GM12878 (cell line): Measurements from ENCODE around the gene TMCO5A. TPM values are rescaled to one million over a fixed set of nuclear protein-coding genes. Genes with fewer than 3 reads are reported as not detected.

Source experiments
- ATAC-seq: fragments of 200-7000 bp; cut with Tn5 transposase; 3 replicates; pipeline ENCODE4 v1.9.1; 2020; ENCODE audit warnings: mild to moderate bottlenecking, moderate library complexity
- BruUV-seq: library from RNA; stranded (reverse); fragments of 400-500 nt; replicated peaks from 2 replicates; lab custom pipeline; 2021; lab: Mats Ljungman, UMichigan
- CTCF ChIA-PET: fragments of 300-600 bp; sonication (Branson Sonifier 250); formaldehyde crosslinking; extraction: SDS; loops from one replicate; lab custom pipeline; 2021; ENCODE audit warnings: inconsistent platforms; lab: Yijun Ruan, JAX
- POLR2A ChIA-PET: fragments of 350-600 bp; formaldehyde crosslinking; extraction: SDS; loops from one replicate; lab custom pipeline; 2021; ENCODE audit warnings: inconsistent platforms; lab: Charles Lee
- RAD21 ChIA-PET: fragments of 300-600 bp; sonication (Branson Sonifier 250); formaldehyde crosslinking; loops from one replicate; lab custom pipeline; 2023; ENCODE audit warnings: antibody characterized with exemption; ENCODE audit not compliant: unreplicated experiment; lab: Charles Lee
- SMC1A ChIA-PET: fragments of 300-600 bp; sonication (Branson Sonifier 250); formaldehyde crosslinking; loops from one replicate; lab custom pipeline; 2023; ENCODE audit not compliant: unreplicated experiment, uncharacterized antibody; lab: Charles Lee
- DNase-seq: peaks from one replicate; pipeline ENCODE4 v3.0.0-alpha.2; 2011; ENCODE audit warnings: low read depth, low spot score
- FAIRE-seq: peaks from 3 replicates; lab custom pipeline; 2011; peaks lifted over from hg19 to GRCh38; lab: Jason Lieb, UNC
- H2AFZ ChIP-seq: 2 replicates; pipeline ENCODE4 v1.6.0; 2011; ENCODE audit warnings: low read depth, low read length, control low read depth; ENCODE audit not compliant: control insufficient read depth
- H3K27ac ChIP-seq: 2 replicates; pipeline ENCODE4 v1.5.1; 2011; ENCODE audit warnings: control low read depth; ENCODE audit not compliant: control insufficient read depth, insufficient read depth
- H3K27me3 ChIP-seq, 2 experiments: replicated peaks in 1 of 2; 2 replicates each; pipeline versions ENCODE4 v1.6.0 to v1.6.1; 2011; ENCODE audit warnings: low read length in 1 of 2; ENCODE audit not compliant: control insufficient read depth in 2 of 2, insufficient read depth in 2 of 2
- H3K36me3 ChIP-seq, 2 experiments: 2 replicates each; pipeline ENCODE4 v1.5.1; 2011; ENCODE audit warnings: low read length in 1 of 2; ENCODE audit not compliant: control insufficient read depth in 2 of 2, insufficient read depth in 2 of 2
- H3K4me1 ChIP-seq: 2 replicates; pipeline ENCODE4 v1.6.1; 2011; ENCODE audit warnings: mild to moderate bottlenecking, low read length, moderate library complexity, mixed read lengths; ENCODE audit not compliant: control insufficient read depth, insufficient read depth
- H3K4me2 ChIP-seq: 2 replicates; pipeline ENCODE4 v1.6.0; 2011; ENCODE audit warnings: control low read depth; ENCODE audit not compliant: control insufficient read depth, insufficient read depth
- H3K4me3 ChIP-seq: fragments of 200-600 bp; sonication (generic); 2 replicates; pipeline ENCODE4 v1.5.1; 2016
- H3K79me2 ChIP-seq: 2 replicates; pipeline ENCODE4 v1.6.0; 2011; ENCODE audit warnings: low read length; ENCODE audit not compliant: control insufficient read depth, insufficient read depth
- H3K9ac ChIP-seq: 2 replicates; pipeline ENCODE4 v1.8.0; 2011; ENCODE audit warnings: low read length, control low read depth, mixed read lengths; ENCODE audit not compliant: control insufficient read depth, insufficient read depth
- H3K9me3 ChIP-seq: replicated peaks from 3 replicates; pipeline ENCODE4 v1.5.1; 2011; ENCODE audit warnings: mild to moderate bottlenecking, low read length; ENCODE audit not compliant: control insufficient read depth, insufficient read depth
- H4K20me1 ChIP-seq: 2 replicates; pipeline ENCODE4 v1.6.0; 2011; ENCODE audit not compliant: control insufficient read depth, insufficient read depth
- ASH2L ChIP-seq: fragments of 300-600, 200-600 bp; sonication (generic); IDR thresholded peaks from 2 replicates; pipeline ENCODE4 v1.6.1; 2017; ENCODE audit warnings: low read depth, mild to moderate bottlenecking, borderline replicate concordance
- CEBPZ ChIP-seq: fragments of 150-350 bp; IDR thresholded peaks from 2 replicates; pipeline ENCODE4 v1.6.1; 2016; ENCODE audit warnings: low read depth, low read length
- GATAD2B ChIP-seq: fragments of 450-650 bp; conservative IDR thresholded peaks from 2 replicates; pipeline ENCODE4 v1.6.1; 2017; ENCODE audit warnings: low read depth, mild to moderate bottlenecking, moderate library complexity
- IKZF1 ChIP-seq: fragments of 450-650 bp; conservative IDR thresholded peaks from 2 replicates; pipeline ENCODE4 v1.6.1; 2017; ENCODE audit warnings: antibody characterized with exemption, mild to moderate bottlenecking
- IRF3 ChIP-seq: fragments of 450-650 bp; IDR thresholded peaks from 2 replicates; pipeline ENCODE4 v1.6.1; 2014; ENCODE audit warnings: mild to moderate bottlenecking
- JUND ChIP-seq: IDR thresholded peaks from 2 replicates; pipeline ENCODE4 v1.6.1; 2012; ENCODE audit warnings: low read depth, mild to moderate bottlenecking, low read length, improper control_type of control experiment, moderate library complexity
- MLLT1 ChIP-seq: fragments of 450-650 bp; IDR thresholded peaks from 2 replicates; pipeline ENCODE4 v1.6.1; 2016; ENCODE audit warnings: mild to moderate bottlenecking
- ZBTB40 ChIP-seq: fragments of 450-650 bp; IDR thresholded peaks from 2 replicates; pipeline ENCODE4 v1.6.1; 2016; ENCODE audit warnings: mild to moderate bottlenecking, moderate library complexity, borderline replicate concordance
- WGBS: methylation state at CpG from one replicate; pipeline ENCODE4 v1.1.6; 2016; ENCODE audit warnings: low lambda C conversion rate; ENCODE audit not compliant: insufficient replicate concordance, insufficient coverage; ENCODE audit errors: missing lambda C conversion rate; 5-methylcytosine and 5-hydroxymethylcytosine counted together
- in situ Hi-C: fragments of 300-500 bp; cut with MboI; formaldehyde crosslinking; loops from 9 replicates; pipeline ENCODE4 v1.14.3; 2018; ENCODE audit warnings: mixed read lengths
- intact Hi-C: fragments of 100-400 bp; cut with micrococcal nuclease; formaldehyde crosslinking; loops from one replicate; pipeline ENCODE4 v1.14.2; 2022; ENCODE audit not compliant: unreplicated experiment
- polyA plus RNA-seq, 11 experiments: library from polyadenylated mRNA; depleted of rRNA in 4 of 11; unstranded in 6 of 11; stranded (reverse) in 5 of 11; fragments of >200 nt; fragmentation: Nextera tagmentation in 4 of 11; fragmentation: Illumina TruSeq in 1 of 11; extraction: Ambion mirVana in 4 of 11; extraction: Trizol in 1 of 11; gene quantifications; 1 replicate in 1 of 11; 2 replicates in 10 of 11; pipeline versions ENCODE4 v1.2.1 to v1.2.3, GENCODE V29; 2011 to 2016; ENCODE audit warnings: inconsistent platforms in 2 of 11, missing spikeins in 2 of 11, low read depth in 1 of 11
- total RNA-seq, 4 experiments: library from RNA; depleted of rRNA in 3 of 4; stranded (reverse); fragments of >200 nt in 3 of 4; fragmentation: Illumina TruSeq in 1 of 4; extraction: Trizol in 1 of 4; gene quantifications; 2 replicates each; pipeline versions ENCODE4 v1.2.1 to v1.2.3, GENCODE V29; 2013 to 2021

The TMCO5A gene
- total and polyA plus RNA-seq, 10 of the 15 experiments (the other 5 are each of a cell fraction or from before 2014, with no cell fraction given): not detected

GRCh38 chr15:37978231-37978630, 43.8 kb downstream of the TMCO5A start:
- intact Hi-C loops (no loop called here), in situ Hi-C loops (no loop called here)
- Histone ChIP-seq H4K20me1 (no peaks in the 10 kb centered on the region), H3K4me2 (no peak overlapping the region), H3K4me3 (no peak overlapping the region), H3K36me3 (no peaks in the 10 kb centered on the region), H3K9ac (no peak overlapping the region), H3K27ac (no peak overlapping the region), H3K4me1 (no peaks in the 10 kb centered on the region), H2AFZ (no peak overlapping the region), H3K9me3 (no peaks in the 10 kb centered on the region), H3K27me3 (no peaks in the 10 kb centered on the region), H3K79me2 (no peaks in the 10 kb centered on the region)
- CTCF ChIA-PET: no interaction called here
- BruUV-seq: no TSS peak
- FAIRE-seq (no peak), DNase-seq (no peak), ATAC-seq (no peak)
- SMC1A ChIA-PET: no interaction called here
- WGBS: 5% methylated on average over 4 of the region's 4 CpGs
- POLR2A ChIA-PET: no interaction called here
- TF ChIP-seq MLLT1: no peak
- no peak for TF ChIP-seq ASH2L
- no peak for TF ChIP-seq IRF3
- TF ChIP-seq JUND: no peak
- no peak for TF ChIP-seq IKZF1
- no peak for TF ChIP-seq ZBTB40
- no peak for TF ChIP-seq CEBPZ
- TF ChIP-seq GATAD2B: no peak
- RAD21 ChIA-PET: no interaction called here
